HEK293 (cell line): Measurements from ENCODE around the gene GMIP.

Source experiments
- ATF2 ChIP-seq: fragments of 450-650 bp; formaldehyde crosslinking; IDR thresholded peaks from 2 replicates; pipeline ENCODE4 v1.5.1; 2016; ENCODE audit warnings: missing biosample characterization, missing genetic modification characterization, low read depth
- PATZ1 ChIP-seq: fragments of 450-650 bp; formaldehyde crosslinking; IDR thresholded peaks from 2 replicates; pipeline ENCODE4 v1.5.1; 2016; ENCODE audit warnings: missing biosample characterization, missing genetic modification characterization
- PRDM6 ChIP-seq: fragments of 450-650 bp; formaldehyde crosslinking; IDR thresholded peaks from 2 replicates; pipeline ENCODE4 v1.5.1; 2017; ENCODE audit warnings: missing biosample characterization, missing genetic modification characterization
- SP2 ChIP-seq: fragments of 450-650 bp; formaldehyde crosslinking; IDR thresholded peaks from 2 replicates; pipeline ENCODE4 v1.5.1; 2016; ENCODE audit warnings: missing biosample characterization, missing genetic modification characterization
- ZBTB1 ChIP-seq: fragments of 450-650 bp; formaldehyde crosslinking; IDR thresholded peaks from 2 replicates; pipeline ENCODE4 v1.5.1; 2016; ENCODE audit warnings: missing biosample characterization, missing genetic modification characterization
- ZBTB21 ChIP-seq: fragments of 450-650 bp; formaldehyde crosslinking; IDR thresholded peaks from 2 replicates; pipeline ENCODE4 v1.5.1; 2017; ENCODE audit warnings: missing biosample characterization, missing genetic modification characterization
- ZNF473 ChIP-seq: fragments of 450-650 bp; formaldehyde crosslinking; IDR thresholded peaks from 2 replicates; pipeline ENCODE4 v1.5.1; 2017; ENCODE audit warnings: missing biosample characterization, missing genetic modification characterization
- ZNF560 ChIP-seq: fragments of 450-650 bp; formaldehyde crosslinking; IDR thresholded peaks from 2 replicates; pipeline ENCODE4 v1.5.1; 2017; ENCODE audit warnings: missing biosample characterization, missing genetic modification characterization, borderline replicate concordance
- ZNF580 ChIP-seq: fragments of 450-650 bp; formaldehyde crosslinking; IDR thresholded peaks from 2 replicates; pipeline ENCODE4 v1.5.1; 2016; ENCODE audit warnings: missing biosample characterization, missing genetic modification characterization
- ZNF747 ChIP-seq: fragments of 450-650 bp; formaldehyde crosslinking; IDR thresholded peaks from 2 replicates; pipeline ENCODE4 v1.5.1; 2016; ENCODE audit warnings: missing biosample characterization, missing genetic modification characterization
- TF ChIP-seq, protein P1 (sequence below): fragments of 450-650 bp; formaldehyde crosslinking; IDR thresholded peaks from 2 replicates; pipeline ENCODE4 v1.5.1; 2016; ENCODE audit warnings: missing biosample characterization, missing genetic modification characterization
- TF ChIP-seq, protein P2 (sequence below): fragments of 450-650 bp; IDR thresholded peaks from 2 replicates; pipeline ENCODE4 v1.5.1; 2018; ENCODE audit warnings: missing biosample characterization, mild to moderate bottlenecking, missing genetic modification characterization

- TF ChIP-seq ZBTB1 (tag by site-specific recombination) (no peak), ZNF747 (tag by site-specific recombination) (no peak), ATF2 (tag by site-specific recombination) (no peak), ZNF580 (tag by site-specific recombination) (no peak), ZNF560 (no peak), ZNF473 (tag by site-specific recombination) (no peak), ZBTB21 (tag by site-specific recombination) (no peak), PATZ1 (no peak), SP2 (no peak), PRDM6 (tag by site-specific recombination) (no peak)
- TF ChIP-seq, protein P1, sequence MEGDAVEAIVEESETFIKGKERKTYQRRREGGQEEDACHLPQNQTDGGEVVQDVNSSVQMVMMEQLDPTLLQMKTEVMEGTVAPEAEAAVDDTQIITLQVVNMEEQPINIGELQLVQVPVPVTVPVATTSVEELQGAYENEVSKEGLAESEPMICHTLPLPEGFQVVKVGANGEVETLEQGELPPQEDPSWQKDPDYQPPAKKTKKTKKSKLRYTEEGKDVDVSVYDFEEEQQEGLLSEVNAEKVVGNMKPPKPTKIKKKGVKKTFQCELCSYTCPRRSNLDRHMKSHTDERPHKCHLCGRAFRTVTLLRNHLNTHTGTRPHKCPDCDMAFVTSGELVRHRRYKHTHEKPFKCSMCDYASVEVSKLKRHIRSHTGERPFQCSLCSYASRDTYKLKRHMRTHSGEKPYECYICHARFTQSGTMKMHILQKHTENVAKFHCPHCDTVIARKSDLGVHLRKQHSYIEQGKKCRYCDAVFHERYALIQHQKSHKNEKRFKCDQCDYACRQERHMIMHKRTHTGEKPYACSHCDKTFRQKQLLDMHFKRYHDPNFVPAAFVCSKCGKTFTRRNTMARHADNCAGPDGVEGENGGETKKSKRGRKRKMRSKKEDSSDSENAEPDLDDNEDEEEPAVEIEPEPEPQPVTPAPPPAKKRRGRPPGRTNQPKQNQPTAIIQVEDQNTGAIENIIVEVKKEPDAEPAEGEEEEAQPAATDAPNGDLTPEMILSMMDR (tag by site-specific recombination) = no peak
- TF ChIP-seq, protein P2, sequence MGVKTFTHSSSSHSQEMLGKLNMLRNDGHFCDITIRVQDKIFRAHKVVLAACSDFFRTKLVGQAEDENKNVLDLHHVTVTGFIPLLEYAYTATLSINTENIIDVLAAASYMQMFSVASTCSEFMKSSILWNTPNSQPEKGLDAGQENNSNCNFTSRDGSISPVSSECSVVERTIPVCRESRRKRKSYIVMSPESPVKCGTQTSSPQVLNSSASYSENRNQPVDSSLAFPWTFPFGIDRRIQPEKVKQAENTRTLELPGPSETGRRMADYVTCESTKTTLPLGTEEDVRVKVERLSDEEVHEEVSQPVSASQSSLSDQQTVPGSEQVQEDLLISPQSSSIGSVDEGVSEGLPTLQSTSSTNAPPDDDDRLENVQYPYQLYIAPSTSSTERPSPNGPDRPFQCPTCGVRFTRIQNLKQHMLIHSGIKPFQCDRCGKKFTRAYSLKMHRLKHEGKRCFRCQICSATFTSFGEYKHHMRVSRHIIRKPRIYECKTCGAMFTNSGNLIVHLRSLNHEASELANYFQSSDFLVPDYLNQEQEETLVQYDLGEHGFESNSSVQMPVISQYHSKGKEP (tag by site-specific recombination) = no peak
These were observed 42.6 kb downstream of the GMIP start for GRCh38 chr19:19600793-19601330.
